Measurements from ENCODE around the gene ANAPC5.

ANAPC5 gene

DNA sequence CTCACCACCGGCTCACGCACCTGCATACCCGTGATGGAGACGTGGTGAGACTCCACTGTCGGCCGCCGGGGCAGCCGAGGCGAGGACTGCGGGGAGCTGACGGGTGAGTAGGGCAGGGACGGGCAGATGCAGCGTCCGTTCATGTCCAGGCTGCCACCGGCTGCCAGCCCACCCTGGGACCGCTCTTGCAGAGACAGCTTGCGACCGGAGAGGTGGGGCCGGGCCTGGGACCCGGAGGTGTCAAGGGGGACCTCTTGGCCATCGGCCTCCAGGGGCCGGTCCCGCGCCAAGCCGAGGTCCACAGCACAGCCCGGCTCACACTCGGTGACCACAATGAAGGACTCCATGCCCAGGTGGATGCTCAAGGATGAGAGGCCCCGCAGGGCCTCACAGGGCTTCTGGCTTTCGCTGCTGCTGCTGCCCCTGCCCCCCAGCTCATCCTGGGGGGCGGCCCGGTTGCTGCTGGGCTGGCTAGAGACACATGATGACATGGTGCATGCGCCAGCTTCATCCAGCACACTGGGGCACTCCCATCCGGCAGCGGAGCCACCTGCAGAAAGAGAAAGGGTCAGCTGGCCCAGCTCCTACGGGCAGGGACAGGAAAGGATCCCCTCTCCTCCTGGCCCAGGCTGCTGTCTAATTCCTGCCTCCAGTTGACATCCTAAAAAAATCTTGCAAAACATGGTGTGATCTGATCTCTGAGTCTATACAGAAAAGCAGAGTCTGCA, 78.0 kb downstream of the ANAPC5 start:
- H3K4me3 ChIP-seq: no peak overlapping the region
- no peak overlapping the region for H3K27ac ChIP-seq

- H3K4me3 ChIP-seq: no peak overlapping the region
- no peak overlapping the region for H3K27ac ChIP-seq
Measured at GRCh38 chr12:121273364-121273896, 78.8 kb downstream of the ANAPC5 start.

- no peak overlapping the region for H3K27ac ChIP-seq
- no peak overlapping the region for H3K4me3 ChIP-seq
Measured at GRCh38 chr12:121267822-121268221, 84.4 kb downstream of the ANAPC5 start.

GRCh38 chr12:121264951-121265515, 87.2 kb downstream of the ANAPC5 start:
- Histone ChIP-seq H3K4me3 (no peak overlapping the region), H3K27ac (no peak overlapping the region)

GRCh38 chr12:121264135-121264534, 88.1 kb downstream of the ANAPC5 start:
- H3K4me3 ChIP-seq: no peak overlapping the region
- no peak overlapping the region for H3K27ac ChIP-seq

- Histone ChIP-seq H3K4me3 (no peak overlapping the region), H3K27ac (no peak overlapping the region)
Measured at GRCh38 chr12:121263206-121263935, 88.8 kb downstream of the ANAPC5 start.

DNA sequence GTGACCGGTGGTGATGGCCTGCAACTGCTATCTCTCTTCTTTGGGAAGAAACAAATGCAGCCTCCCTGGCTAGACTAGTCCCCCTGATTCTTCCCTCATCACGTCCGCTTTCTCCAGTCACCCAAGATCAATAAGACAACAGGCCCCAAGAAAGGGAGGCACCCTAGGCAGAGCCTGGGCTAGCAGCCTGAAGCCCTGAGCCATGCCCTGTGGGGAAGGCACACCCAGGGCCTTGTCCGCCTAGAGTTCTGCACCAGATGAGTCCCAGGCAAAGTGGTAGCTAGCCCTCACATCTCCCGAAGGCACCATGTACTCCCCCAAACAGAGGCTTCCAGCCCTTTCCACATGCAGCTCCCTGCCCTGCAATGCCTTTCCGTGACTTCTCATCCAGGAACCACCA, 90.8 kb downstream of the ANAPC5 start:
- Histone ChIP-seq H3K27ac (no peak overlapping the region), H3K4me3 (no peak overlapping the region)

- Histone ChIP-seq H3K27ac (no peak overlapping the region), H3K4me3 (no peak overlapping the region)
Measured at GRCh38 chr12:121260091-121260490, 92.1 kb downstream of the ANAPC5 start.

- Histone ChIP-seq H3K4me3 (no peak overlapping the region), H3K27ac (no peak overlapping the region)
Measured at GRCh38 chr12:121259074-121259473, 93.1 kb downstream of the ANAPC5 start.
